Retinal pigment epithelial cell (primary cell): Measurements from ENCODE around the gene NREP.

Source experiments
- DNase-seq: peaks from one replicate; pipeline ENCODE4 v3.0.0-alpha.2; 2010; ENCODE audit warnings: low read depth
- H3K4me3 ChIP-seq: 2 replicates; pipeline ENCODE4 v1.5.1; 2011; ENCODE audit warnings: mild to moderate bottlenecking, low read length, control low read depth, moderate library complexity
- TF ChIP-seq, protein P1 (sequence below): conservative IDR thresholded peaks from 2 replicates; pipeline ENCODE4 v1.5.1; 2011; ENCODE audit warnings: low read depth, low read length, control low read depth, inconsistent platforms

NREP gene

DNA sequence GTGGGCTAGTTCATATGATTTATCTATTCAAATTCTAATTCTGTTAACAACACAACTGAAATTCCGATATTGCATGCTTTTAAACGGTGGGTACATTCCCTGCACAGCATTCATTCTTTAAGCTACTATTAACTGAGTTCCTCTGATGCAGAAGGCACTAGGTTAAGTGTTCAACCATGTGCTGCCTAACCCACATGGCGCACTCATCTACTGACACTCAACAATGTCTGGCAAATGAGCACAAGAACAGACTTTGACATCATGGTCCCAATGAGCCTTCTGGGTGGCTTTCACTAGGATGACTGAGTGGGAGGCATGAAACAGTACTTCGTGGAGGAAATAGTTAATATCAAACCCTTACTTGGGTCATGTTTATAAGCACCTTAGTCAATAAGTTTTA lies 10.2 kb downstream of the NREP start:
- no peak overlapping the region for H3K4me3 ChIP-seq
- no peak for DNase-seq
- TF ChIP-seq, protein P1, sequence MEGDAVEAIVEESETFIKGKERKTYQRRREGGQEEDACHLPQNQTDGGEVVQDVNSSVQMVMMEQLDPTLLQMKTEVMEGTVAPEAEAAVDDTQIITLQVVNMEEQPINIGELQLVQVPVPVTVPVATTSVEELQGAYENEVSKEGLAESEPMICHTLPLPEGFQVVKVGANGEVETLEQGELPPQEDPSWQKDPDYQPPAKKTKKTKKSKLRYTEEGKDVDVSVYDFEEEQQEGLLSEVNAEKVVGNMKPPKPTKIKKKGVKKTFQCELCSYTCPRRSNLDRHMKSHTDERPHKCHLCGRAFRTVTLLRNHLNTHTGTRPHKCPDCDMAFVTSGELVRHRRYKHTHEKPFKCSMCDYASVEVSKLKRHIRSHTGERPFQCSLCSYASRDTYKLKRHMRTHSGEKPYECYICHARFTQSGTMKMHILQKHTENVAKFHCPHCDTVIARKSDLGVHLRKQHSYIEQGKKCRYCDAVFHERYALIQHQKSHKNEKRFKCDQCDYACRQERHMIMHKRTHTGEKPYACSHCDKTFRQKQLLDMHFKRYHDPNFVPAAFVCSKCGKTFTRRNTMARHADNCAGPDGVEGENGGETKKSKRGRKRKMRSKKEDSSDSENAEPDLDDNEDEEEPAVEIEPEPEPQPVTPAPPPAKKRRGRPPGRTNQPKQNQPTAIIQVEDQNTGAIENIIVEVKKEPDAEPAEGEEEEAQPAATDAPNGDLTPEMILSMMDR: no peak

DNA sequence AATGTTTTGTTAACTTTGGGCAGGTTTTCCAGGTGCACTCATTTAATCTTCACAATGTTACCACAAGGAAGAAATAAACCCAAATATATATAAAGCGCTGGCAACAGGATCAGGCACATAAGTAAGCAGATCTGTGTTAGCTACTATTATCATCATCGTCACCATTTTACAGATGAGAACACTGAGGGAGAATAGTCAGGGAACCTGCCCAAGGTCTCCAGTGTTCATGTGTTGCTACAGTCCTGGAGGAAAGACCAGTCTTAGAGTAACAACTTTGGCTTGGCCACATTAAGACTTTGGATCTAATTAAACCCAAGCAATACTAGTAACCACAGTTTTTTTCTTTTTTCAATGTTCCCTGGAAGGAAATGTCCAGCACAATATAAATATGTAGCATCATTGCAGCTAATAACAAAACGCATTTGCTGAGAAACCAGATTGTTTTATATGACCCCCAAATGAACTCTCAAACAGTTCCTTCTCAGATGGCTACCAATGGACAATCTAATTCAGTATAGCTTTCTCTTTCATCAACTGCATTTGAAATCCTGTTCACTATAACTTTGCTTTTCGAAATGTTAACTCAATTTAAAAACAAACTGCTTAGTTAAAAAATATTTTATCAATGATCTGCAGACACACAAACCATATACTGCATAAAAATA lies 11.8 kb downstream of the NREP start:
- DNase-seq: no peak
- TF ChIP-seq, protein P1: no peak
- H3K4me3 ChIP-seq: no peak overlapping the region

DNA sequence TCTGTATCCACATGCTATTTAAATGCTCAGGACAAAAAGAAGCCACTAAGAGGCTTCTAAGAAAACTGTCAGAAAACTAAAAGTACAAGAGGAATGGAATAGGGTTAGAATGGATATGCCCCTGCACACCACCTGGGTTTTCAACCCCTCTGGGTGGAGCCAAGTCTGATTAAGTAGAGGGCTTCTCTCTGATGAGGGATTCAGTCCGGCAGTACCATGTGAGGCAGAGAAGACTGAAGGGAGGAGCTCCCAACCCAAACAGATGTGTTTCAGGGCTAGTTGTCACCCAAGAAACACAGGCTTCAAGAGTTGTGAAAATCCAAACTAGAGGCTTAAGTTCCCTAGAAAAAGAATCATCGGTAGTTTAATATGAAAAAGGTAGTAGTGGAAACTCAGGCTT lies 12.5 kb downstream of the NREP start:
- DNase-seq: no peak
- H3K4me3 ChIP-seq: no peak overlapping the region
- TF ChIP-seq, protein P1: no peak

DNA sequence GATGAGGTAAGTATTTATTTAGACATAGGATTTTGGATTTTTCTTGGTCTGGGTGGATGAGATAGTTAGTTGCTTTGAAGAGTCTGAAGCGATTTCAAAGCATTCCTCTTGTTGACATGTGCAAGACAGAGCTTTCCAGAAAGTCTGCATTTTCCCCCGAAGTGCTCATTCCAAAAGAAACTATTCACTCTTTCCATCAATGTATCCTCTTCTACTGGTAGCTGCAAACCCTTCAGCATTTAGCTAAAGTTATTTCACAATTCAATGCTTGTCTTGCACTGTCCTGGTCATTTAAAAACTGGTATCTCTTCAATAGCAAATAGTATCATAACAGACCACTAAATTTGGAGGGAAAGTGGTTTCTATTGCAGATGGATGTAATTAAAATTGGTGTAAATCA lies 13.0 kb downstream of the NREP start:
- TF ChIP-seq, protein P1: no peak
- no peak for DNase-seq
- no peak overlapping the region for H3K4me3 ChIP-seq

DNA sequence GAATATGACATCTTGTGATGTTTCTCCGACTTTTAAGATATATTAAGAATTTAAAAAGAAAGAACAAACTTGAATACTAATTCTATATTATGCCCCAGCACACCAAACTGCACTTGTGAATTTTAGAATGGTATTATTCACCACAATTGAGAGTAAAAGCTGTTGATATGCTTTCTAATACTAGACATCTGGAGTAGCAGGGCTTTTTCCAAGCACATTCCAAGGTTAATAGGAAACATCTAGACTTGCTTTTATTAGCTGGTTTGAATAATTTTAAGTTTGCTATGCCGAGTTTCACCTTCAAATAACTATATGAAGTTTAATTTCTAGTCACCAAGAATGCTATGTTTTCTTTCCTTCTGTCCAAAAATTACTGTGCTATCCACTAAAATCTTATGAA lies 13.5 kb downstream of the NREP start:
- TF ChIP-seq, protein P1: no peak
- H3K4me3 ChIP-seq: no peak overlapping the region
- DNase-seq: no peak

DNA sequence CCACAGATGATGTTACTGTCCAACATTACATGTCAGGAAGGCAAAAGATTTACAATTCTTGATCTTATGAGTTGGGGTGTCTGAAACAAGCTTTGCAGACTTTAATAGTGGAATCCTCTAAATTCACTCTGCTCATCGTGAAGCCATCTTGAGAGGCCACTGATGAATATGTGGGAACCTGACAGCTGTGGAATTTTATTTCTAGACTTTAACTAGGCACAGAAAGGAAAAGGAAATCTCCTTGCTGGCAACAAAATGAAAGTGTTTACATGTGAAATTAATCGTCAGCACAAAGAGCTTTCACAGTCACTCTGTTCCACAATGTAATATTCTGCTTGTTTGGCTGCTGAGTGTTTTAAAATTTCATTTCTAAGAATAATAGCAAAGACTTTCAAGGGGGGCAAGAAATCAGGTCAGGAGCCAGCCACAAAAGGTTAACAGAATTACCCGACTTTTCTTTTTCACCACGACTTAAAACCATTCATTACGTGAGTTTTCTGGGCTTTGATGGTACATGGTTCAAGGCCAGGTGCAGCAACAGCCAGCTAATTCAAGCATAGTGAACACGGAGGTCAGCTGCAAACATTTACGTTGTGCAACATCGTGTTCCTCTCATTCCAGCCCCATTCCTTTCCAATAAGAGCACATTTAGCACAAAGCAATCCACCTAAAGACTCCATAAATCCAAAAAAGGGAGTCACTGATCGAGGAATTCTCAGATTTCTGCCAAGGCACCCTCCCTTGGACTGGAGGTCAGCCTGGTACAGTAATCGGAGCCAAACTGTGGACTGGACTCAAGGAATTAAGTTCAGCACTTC lies 14.6 kb downstream of the NREP start:
- DNase-seq: no peak
- TF ChIP-seq, protein P1: no peak
- no peak overlapping the region for H3K4me3 ChIP-seq

DNA sequence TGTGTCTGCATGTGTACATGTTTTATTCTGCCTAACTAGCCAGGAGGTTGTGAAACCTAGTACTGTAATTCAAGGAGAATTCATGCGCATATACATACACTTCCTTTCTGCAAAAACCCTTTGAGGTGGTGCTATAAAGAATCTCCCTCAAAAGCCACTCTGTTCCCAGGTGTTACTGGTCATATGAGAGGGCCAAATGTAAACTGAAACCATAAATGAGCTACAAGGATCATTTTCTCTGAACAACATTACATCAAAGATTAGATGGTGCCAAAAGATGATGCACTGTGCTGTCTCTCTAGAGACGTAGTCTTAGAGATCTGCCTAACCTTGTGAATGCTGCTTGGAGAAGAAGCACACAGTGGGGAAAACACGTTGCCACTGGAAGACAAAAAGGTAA lies 15.7 kb downstream of the NREP start:
- no peak overlapping the region for H3K4me3 ChIP-seq
- TF ChIP-seq, protein P1: no peak
- no peak for DNase-seq
